HG03575 (cell line): Measurements from ENCODE around the gene RIBC1.

Source experiments
- ATAC-seq: cut with Tn5 transposase; IDR thresholded peaks from one replicate; pipeline ENCODE4 v1.9.1; 2021; ENCODE audit not compliant: unreplicated experiment, insufficient number of reproducible peaks, low FRiP score; ENCODE audit errors: extremely low read depth

The RIBC1 gene

GRCh38 chrX:53479301-53479700, 56.6 kb downstream of the RIBC1 start:
- no peak for ATAC-seq
